T-cell (primary cell): ENCODE measurements around the gene TMC1. TPM values are rescaled to one million over a fixed set of nuclear protein-coding genes. Genes with fewer than 3 reads are reported as not detected.
A peak's percentile ranks its signal among the peaks of the same experiment; 100 is the strongest.
"Not testable (repeated sequence)": the region's sequence is repeated elsewhere in the genome, so short reads cannot be mapped to it uniquely, and the experiment has no call there.

Experiments
- ATAC-seq, 4 experiments: fragments of 200-7000 bp in 3 of 4; fragments of 150-1000 bp in 1 of 4; cut with Tn5 transposase; replicated peaks in 1 of 4; 1 replicate in 3 of 4; 2 replicates in 1 of 4; pipeline ENCODE4 v1.10.0; 2021; ENCODE audit warnings: moderate library complexity in 3 of 4, mild to moderate bottlenecking in 2 of 4, moderate number of reproducible peaks in 1 of 4
- CTCF ChIA-PET, 2 donors: fragments of 300-600 bp; sonication (Branson Sonifier 250); formaldehyde crosslinking; loops; one replicate each; lab custom pipeline; 2022; ENCODE audit warnings: antibody characterized with exemption in 2 of 2; lab: Charles Lee
- POLR2A ChIA-PET, 2 donors: fragments of 300-600 bp; sonication (Branson Sonifier 250); formaldehyde crosslinking; loops; one replicate each; lab custom pipeline; 2022; ENCODE audit warnings: antibody characterized with exemption in 2 of 2; lab: Charles Lee
- DNase-seq, 35 experiments: peaks; one replicate each; pipeline versions ENCODE4 v3.0.0 to v3.0.0-alpha.2; 2013 to 2023
- H3K27ac ChIP-seq: one replicate; pipeline ENCODE4 v1.5.1; 2013; ENCODE audit warnings: low read length
- H3K27me3 ChIP-seq, 2 experiments: replicated peaks in 1 of 2; 1 replicate in 1 of 2; 2 replicates in 1 of 2; pipeline versions ENCODE4 v1.6.1 to v1.7.0; 2013; ENCODE audit warnings: low read length in 1 of 2, mixed read lengths in 1 of 2; ENCODE audit not compliant: control insufficient read depth in 2 of 2, insufficient read depth in 2 of 2; ENCODE audit errors: extremely low read depth in 1 of 2
- H3K36me3 ChIP-seq, 2 donors: 1 replicate in 1 of 2; 2 replicates in 1 of 2; pipeline versions ENCODE4 v1.6.1 to v1.7.0; 2013; ENCODE audit warnings: low read length in 1 of 2; ENCODE audit not compliant: control insufficient read depth in 2 of 2, insufficient read depth in 1 of 2; ENCODE audit errors: extremely low read depth in 1 of 2
- H3K4me1 ChIP-seq, 2 experiments: 1 replicate in 1 of 2; 2 replicates in 1 of 2; pipeline versions ENCODE4 v1.6.1 to v1.7.0; 2013; ENCODE audit warnings: low read length in 2 of 2, mixed read lengths in 1 of 2; ENCODE audit not compliant: insufficient read depth in 2 of 2, control insufficient read depth in 1 of 2; ENCODE audit errors: extremely low read depth in 1 of 2
- H3K4me3 ChIP-seq, 2 donors: 1 replicate in 1 of 2; 2 replicates in 1 of 2; pipeline versions ENCODE4 v1.5.1 to v1.7.0; 2013; ENCODE audit warnings: mild to moderate bottlenecking in 2 of 2, low read length in 1 of 2, moderate library complexity in 1 of 2; ENCODE audit not compliant: control insufficient read depth in 1 of 2; ENCODE audit errors: extremely low read depth in 1 of 2
- H3K9me3 ChIP-seq: 2 replicates; pipeline ENCODE4 v1.7.0; 2013
- H3K27ac Mint-ChIP-seq, 2 donors: one replicate each; pipeline ENCODE4 v1.8.0; 2020 to 2021; ENCODE audit warnings: mild to moderate bottlenecking in 2 of 2, mixed read lengths in 2 of 2
- H3K27me3 Mint-ChIP-seq, 2 donors: one replicate each; pipeline ENCODE4 v1.8.0; 2021 to 2022; ENCODE audit warnings: mixed read lengths in 2 of 2
- H3K36me3 Mint-ChIP-seq: one replicate; pipeline ENCODE4 v1.8.0; 2021; ENCODE audit warnings: mixed read lengths
- H3K4me1 Mint-ChIP-seq, 3 donors: one replicate each; pipeline ENCODE4 v1.8.0; 2020 to 2022; ENCODE audit warnings: mixed read lengths in 3 of 3, mild to moderate bottlenecking in 1 of 3
- H3K4me3 Mint-ChIP-seq, 3 donors: one replicate each; pipeline ENCODE4 v1.8.0; 2020 to 2022; ENCODE audit warnings: mild to moderate bottlenecking in 3 of 3, mixed read lengths in 3 of 3, moderate library complexity in 3 of 3
- H3K9me3 Mint-ChIP-seq, 3 donors: one replicate each; pipeline ENCODE4 v1.8.0; 2020 to 2022; ENCODE audit warnings: mixed read lengths in 3 of 3
- WGBS: methylation state at CpG from one replicate; pipeline ENCODE4 v1.1.5; 2013; ENCODE audit warnings: missing lambda C conversion rate; ENCODE audit not compliant: insufficient coverage; 5-methylcytosine and 5-hydroxymethylcytosine counted together
- total RNA-seq, 35 experiments: library from RNA in 6 of 35; stranded (reverse) in 6 of 35; fragments of 120-200 nt in 1 of 35; gene quantifications; one replicate each; pipeline versions ENCODE4 v1.2.1 to v1.2.4 and lab custom pipeline; 2013 to 2026

Gene TMC1
- total RNA-seq, 5 donors from 2014 or later (not counting 1 experiment from before 2014, with no cell fraction given) = not detected

- H3K36me3 ChIP-seq = no peaks in the 10 kb centered on the region
- no peak overlapping the region for H3K4me3 ChIP-seq
- ChIA-PET POLR2A (no interaction called here), CTCF (interaction anchor here in 1 of 2 donors (0.6 kb wide), 1 partner anchor 12 kb away, joined by 3 read pairs; no protein-coding TSS in a partner anchor)
- peak in 2 of 4 experiments; percentile 28 to 48 for ATAC-seq
- H3K27ac Mint-ChIP-seq = peak overlapping the region; percentile 0 to 43
- H3K27me3 ChIP-seq = no peaks in the 10 kb centered on the region
- peaks cover 22 to 47% (median 42%) of the 10 kb centered on the region in 3 donors for H3K4me1 Mint-ChIP-seq
- H3K27me3 Mint-ChIP-seq = no peaks in the 10 kb centered on the region
- H3K9me3 ChIP-seq = no peaks in the 10 kb centered on the region
- no peak overlapping the region for H3K27ac ChIP-seq
- no peaks in the 10 kb centered on the region for H3K36me3 Mint-ChIP-seq
- H3K4me3 Mint-ChIP-seq = no peak overlapping the region
- no peaks in the 10 kb centered on the region for H3K9me3 Mint-ChIP-seq
- H3K4me1 ChIP-seq = peaks cover 0 to 3% of the 10 kb centered on the region in 2 experiments
- WGBS = 61% methylated on average over 3 of the region's 4 CpGs
- no peak for DNase-seq
Observed at GRCh38 chr9:72477930-72478518, 43.4 kb upstream of the TMC1 start.

DNA sequence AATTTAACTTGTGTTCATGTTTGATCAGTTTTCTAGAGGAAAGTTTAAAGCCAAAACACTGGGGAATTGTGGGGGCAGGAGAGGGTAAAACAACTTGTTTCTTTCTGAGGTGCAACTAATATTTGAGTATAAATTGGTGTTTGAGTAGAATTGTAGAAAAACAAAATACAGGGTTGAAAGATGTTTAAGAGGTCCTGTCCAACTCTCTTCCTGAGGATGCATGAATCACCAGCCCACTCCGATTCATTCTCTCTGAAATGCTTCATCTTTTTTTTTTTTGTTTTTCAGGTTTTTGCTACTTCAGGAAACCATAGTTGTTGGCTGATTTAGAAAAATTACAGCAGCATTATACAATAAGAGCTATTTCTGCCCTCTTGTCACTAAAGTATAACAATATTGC is 42.4 kb upstream of the TMC1 start:
- H3K9me3 Mint-ChIP-seq = no peaks in the 10 kb centered on the region
- POLR2A ChIA-PET = interaction anchor here in 1 of 2 donors (0.6 kb wide), 1 partner anchor 686 kb away, joined by 3 read pairs; no protein-coding TSS in a partner anchor
- no peaks in the 10 kb centered on the region for H3K36me3 Mint-ChIP-seq
- no peaks in the 10 kb centered on the region for H3K36me3 ChIP-seq
- no peak overlapping the region for H3K4me3 ChIP-seq
- H3K27me3 Mint-ChIP-seq = no peaks in the 10 kb centered on the region
- no peaks in the 10 kb centered on the region for H3K9me3 ChIP-seq
- ATAC-seq = no peak
- no CpG with 5 or more reads among the region's 1 CpG for WGBS
- peak overlapping the region; percentile 44 to 74 for H3K27ac Mint-ChIP-seq
- peaks cover 22 to 38% (median 35%) of the 10 kb centered on the region in 3 donors for H3K4me1 Mint-ChIP-seq
- H3K27me3 ChIP-seq = no peaks in the 10 kb centered on the region
- CTCF ChIA-PET = interaction anchor here in 1 of 2 donors (0.7 kb wide), 1 partner anchor 49 kb away, joined by 4 read pairs; no protein-coding TSS in a partner anchor
- no peak overlapping the region for H3K27ac ChIP-seq
- no peak for DNase-seq
- H3K4me1 ChIP-seq = peaks cover 0 to 3% of the 10 kb centered on the region in 2 experiments
- peak overlapping the region; percentile 38 to 70 (median 56) for H3K4me3 Mint-ChIP-seq

DNA sequence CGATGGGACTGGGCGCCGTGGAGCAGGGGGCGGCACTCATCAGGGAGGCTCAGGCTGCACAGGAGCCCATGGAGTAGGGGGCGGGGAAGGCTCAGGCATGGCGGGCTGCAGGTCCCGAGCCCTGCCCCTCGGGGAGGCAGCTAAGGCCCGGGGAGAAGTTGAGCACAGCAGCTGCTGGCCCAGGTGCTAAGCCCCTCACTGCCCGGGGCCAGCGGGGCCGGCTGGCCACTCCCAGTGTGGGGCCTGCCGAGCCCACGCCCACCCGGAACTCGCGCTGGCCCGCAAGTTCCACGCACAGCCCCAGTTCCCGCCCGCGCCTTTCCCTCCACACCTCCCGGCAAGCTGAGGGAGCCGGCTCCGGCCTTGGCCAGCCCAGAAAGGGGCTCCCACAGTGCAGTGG is 41.1 kb upstream of the TMC1 start:
- H3K36me3 ChIP-seq, H3K9me3 Mint-ChIP-seq, H3K27ac Mint-ChIP-seq, H3K27ac ChIP-seq, H3K9me3 ChIP-seq, H3K36me3 Mint-ChIP-seq, POLR2A ChIA-PET, H3K27me3 Mint-ChIP-seq, H3K27me3 ChIP-seq, H3K4me3 ChIP-seq, DNase-seq, H3K4me3 Mint-ChIP-seq, H3K4me1 ChIP-seq, CTCF ChIA-PET, ATAC-seq: not testable (repeated sequence)
- H3K4me1 Mint-ChIP-seq = peaks cover 22 to 35% (median 32%) of the 10 kb centered on the region in 3 donors
- WGBS = 95% methylated on average over 9 of the region's 25 CpGs

DNA sequence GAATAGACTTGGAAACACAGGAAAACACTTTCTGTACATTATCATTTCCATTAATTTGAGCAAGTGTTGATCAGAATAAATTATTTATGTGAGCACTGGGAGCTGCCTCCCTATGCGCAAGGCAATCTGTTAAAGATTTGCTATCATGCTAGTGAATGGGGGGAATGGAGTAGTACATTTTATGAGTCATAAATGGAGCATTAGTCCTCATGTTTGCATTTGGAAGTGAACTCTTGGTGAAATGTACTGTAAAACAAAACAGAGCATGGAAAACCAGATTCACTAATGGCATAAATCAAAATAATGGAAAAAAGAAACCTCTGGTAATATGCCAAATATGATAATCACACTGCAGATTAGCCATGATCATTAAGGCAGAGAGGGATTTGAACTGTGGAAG is 40.5 kb upstream of the TMC1 start:
- Histone ChIP-seq H3K4me1 (peaks cover 0 to 3% of the 10 kb centered on the region in 2 experiments), H3K27ac (no peak overlapping the region), H3K9me3 (no peaks in the 10 kb centered on the region), H3K4me3 (no peak overlapping the region), H3K36me3 (no peaks in the 10 kb centered on the region), H3K27me3 (no peaks in the 10 kb centered on the region)
- no peaks in the 10 kb centered on the region for H3K27me3 Mint-ChIP-seq
- ChIA-PET POLR2A (no interaction called here), CTCF (no interaction called here)
- 100% methylated on average over 1 of the region's 1 CpG for WGBS
- no peak overlapping the region for H3K4me3 Mint-ChIP-seq
- no peaks in the 10 kb centered on the region for H3K9me3 Mint-ChIP-seq
- DNase-seq (no peak), ATAC-seq (no peak)
- no peaks in the 10 kb centered on the region for H3K36me3 Mint-ChIP-seq
- H3K4me1 Mint-ChIP-seq = peaks cover 22 to 35% (median 32%) of the 10 kb centered on the region in 3 donors
- H3K27ac Mint-ChIP-seq = no peak overlapping the region

- no peaks in the 10 kb centered on the region for H3K4me1 Mint-ChIP-seq
- 80% methylated on average over 1 of the region's 3 CpGs for WGBS
- no peaks in the 10 kb centered on the region for H3K27me3 ChIP-seq
- ChIA-PET CTCF (interaction anchor here (0.6 to 0.7 kb wide), 3 partner anchors 94 to 1196 kb away, joined by 3 to 6 read pairs (median 4); no protein-coding TSS in a partner anchor), POLR2A (no interaction called here)
- H3K9me3 Mint-ChIP-seq = no peaks in the 10 kb centered on the region
- no peaks in the 10 kb centered on the region for H3K4me1 ChIP-seq
- H3K9me3 ChIP-seq = no peaks in the 10 kb centered on the region
- ATAC-seq (no peak), DNase-seq (no peak)
- H3K36me3 ChIP-seq = no peaks in the 10 kb centered on the region
- no peak overlapping the region for H3K27ac ChIP-seq
- H3K36me3 Mint-ChIP-seq = no peaks in the 10 kb centered on the region
- H3K4me3 ChIP-seq = no peak overlapping the region
- H3K27me3 Mint-ChIP-seq = peaks cover 0 to 4% of the 10 kb centered on the region in 2 donors
- no peak overlapping the region for H3K27ac Mint-ChIP-seq
- no peak overlapping the region for H3K4me3 Mint-ChIP-seq
Observed at GRCh38 chr9:72485821-72486593, 35.4 kb upstream of the TMC1 start.

DNA sequence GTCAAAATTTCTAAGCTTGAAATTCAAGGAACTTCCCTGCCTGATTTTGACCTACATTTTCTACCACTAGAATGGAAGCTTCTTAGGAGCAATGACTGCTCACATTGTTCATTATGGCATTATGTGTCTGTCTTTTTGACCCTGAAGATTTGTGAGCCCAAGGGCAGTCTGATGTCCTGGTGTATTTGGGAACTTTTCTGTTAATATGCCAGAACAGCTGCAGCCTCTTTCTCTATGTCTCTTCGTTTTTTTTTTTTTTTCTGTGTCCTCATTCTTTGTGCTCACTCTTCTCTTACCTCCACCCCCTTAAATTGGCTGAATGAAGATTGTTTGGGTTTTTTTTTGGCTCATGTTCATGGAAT is 34.8 kb upstream of the TMC1 start:
- no peak overlapping the region for H3K4me3 Mint-ChIP-seq
- no peaks in the 10 kb centered on the region for H3K36me3 ChIP-seq
- no peak for ATAC-seq
- H3K27me3 ChIP-seq = no peaks in the 10 kb centered on the region
- no peaks in the 10 kb centered on the region for H3K9me3 ChIP-seq
- peaks cover 0 to 4% of the 10 kb centered on the region in 2 donors for H3K27me3 Mint-ChIP-seq
- no peaks in the 10 kb centered on the region for H3K4me1 Mint-ChIP-seq
- ChIA-PET CTCF (interaction anchor here (0.6 to 0.7 kb wide), 3 partner anchors 93 to 1197 kb away, joined by 3 to 6 read pairs (median 4); no protein-coding TSS in a partner anchor), POLR2A (no interaction called here)
- no peaks in the 10 kb centered on the region for H3K36me3 Mint-ChIP-seq
- H3K9me3 Mint-ChIP-seq = no peaks in the 10 kb centered on the region
- no peaks in the 10 kb centered on the region for H3K4me1 ChIP-seq
- WGBS = no CpG with 5 or more reads among the region's 1 CpG
- no peak overlapping the region for H3K4me3 ChIP-seq
- H3K27ac ChIP-seq = no peak overlapping the region
- no peak overlapping the region for H3K27ac Mint-ChIP-seq
- DNase-seq = no peak
